Ascending aorta (tissue), 2 donors: ENCODE data around the gene SDK2. TPM values are rescaled to one million over a fixed set of nuclear protein-coding genes. Genes with fewer than 3 reads are reported as not detected.

Experiments
- DNase-seq, 2 donors: peaks; one replicate each; pipeline ENCODE4 v3.0.0-alpha.2; 2019; ENCODE audit warnings: low spot score in 2 of 2
- H3K27ac ChIP-seq, 2 donors: fragments of 200-600 bp; sonication (generic); one replicate each; pipeline ENCODE4 v1.5.1; 2016 to 2017; ENCODE audit warnings: mild to moderate bottlenecking in 1 of 2
- H3K27me3 ChIP-seq: fragments of 200-600 bp; sonication (generic); one replicate; pipeline ENCODE4 v1.5.1; 2017
- H3K36me3 ChIP-seq, 2 donors: fragments of 200-600 bp; sonication (generic); one replicate each; pipeline ENCODE4 v1.5.1; 2016
- H3K4me1 ChIP-seq, 2 donors: fragments of 200-600 bp; sonication (generic); one replicate each; pipeline ENCODE4 v1.5.1; 2016 to 2017; ENCODE audit warnings: mild to moderate bottlenecking in 1 of 2
- H3K4me3 ChIP-seq, 2 donors: fragments of 200-600 bp; sonication (generic); one replicate each; pipeline ENCODE4 v1.5.1; 2016 to 2017; ENCODE audit warnings: mild to moderate bottlenecking in 1 of 2
- H3K9me3 ChIP-seq, 2 donors: fragments of 200-600 bp; sonication (generic); one replicate each; pipeline ENCODE4 v1.5.1; 2016
- CTCF ChIP-seq, 3 experiments: fragments of 200-600 bp in 2 of 3; fragments of 450-650 bp in 1 of 3; sonication (generic) in 2 of 3; IDR thresholded peaks; one replicate each; pipeline ENCODE4 v1.5.1; 2016 to 2019; ENCODE audit warnings: antibody characterized with exemption in 3 of 3, mild to moderate bottlenecking in 1 of 3, moderate library complexity in 1 of 3
- intact Hi-C: fragments of 100-400 bp; cut with DNase I; formaldehyde crosslinking; loops from one replicate; pipeline ENCODE4 v1.15.1; 2023
- total RNA-seq: library from RNA; depleted of rRNA; stranded (reverse); fragments of >200 nt; gene quantifications from one replicate; pipeline ENCODE4 v1.1.0, GENCODE V29; 2016

Gene SDK2
- total RNA-seq, 1 donor from 2014 or later: 8.1 TPM

- no peak for TF ChIP-seq CTCF (IDR thresholded peaks at IDR 0.05)
- H3K4me3 ChIP-seq: no peak overlapping the region
- no peak overlapping the region for H3K27ac ChIP-seq
- peaks cover under 1 to 4% of the 10 kb centered on the region in 2 donors for H3K4me1 ChIP-seq
- H3K9me3 ChIP-seq: no peaks in the 10 kb centered on the region
- H3K36me3 ChIP-seq: no peaks in the 10 kb centered on the region
- H3K27me3 ChIP-seq: no peaks in the 10 kb centered on the region
- no peak for DNase-seq
- intact Hi-C loops: no loop called here
Observed at GRCh38 chr17:73633736-73634135, 10.5 kb downstream of the SDK2 start.

DNA sequence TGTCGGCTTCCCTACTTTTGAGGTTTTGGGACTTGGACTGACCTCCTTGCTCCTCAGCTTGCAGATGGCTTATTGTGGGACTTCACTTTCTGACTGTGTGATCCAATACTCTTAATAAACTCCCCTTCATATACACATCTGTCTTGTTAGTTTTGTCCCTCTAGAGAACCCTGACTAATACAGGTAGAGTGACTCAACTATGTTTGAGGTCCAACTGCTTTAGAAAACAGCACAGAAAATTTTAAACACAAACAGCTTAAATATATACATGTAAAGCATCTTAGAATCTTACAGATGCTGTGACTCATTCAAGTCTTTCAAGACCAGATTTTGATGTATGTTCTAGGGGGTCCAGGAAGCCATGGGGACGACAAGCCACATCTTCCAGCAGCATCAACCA, 11.7 kb downstream of the SDK2 start:
- TF ChIP-seq CTCF (IDR thresholded peaks at IDR 0.05): no peak
- intact Hi-C loops: no loop called here
- no peak for DNase-seq
- H3K27ac ChIP-seq: no peak overlapping the region
- H3K27me3 ChIP-seq: no peaks in the 10 kb centered on the region
- no peak overlapping the region for H3K4me3 ChIP-seq
- no peaks in the 10 kb centered on the region for H3K4me1 ChIP-seq
- no peaks in the 10 kb centered on the region for H3K9me3 ChIP-seq
- no peaks in the 10 kb centered on the region for H3K36me3 ChIP-seq

DNA sequence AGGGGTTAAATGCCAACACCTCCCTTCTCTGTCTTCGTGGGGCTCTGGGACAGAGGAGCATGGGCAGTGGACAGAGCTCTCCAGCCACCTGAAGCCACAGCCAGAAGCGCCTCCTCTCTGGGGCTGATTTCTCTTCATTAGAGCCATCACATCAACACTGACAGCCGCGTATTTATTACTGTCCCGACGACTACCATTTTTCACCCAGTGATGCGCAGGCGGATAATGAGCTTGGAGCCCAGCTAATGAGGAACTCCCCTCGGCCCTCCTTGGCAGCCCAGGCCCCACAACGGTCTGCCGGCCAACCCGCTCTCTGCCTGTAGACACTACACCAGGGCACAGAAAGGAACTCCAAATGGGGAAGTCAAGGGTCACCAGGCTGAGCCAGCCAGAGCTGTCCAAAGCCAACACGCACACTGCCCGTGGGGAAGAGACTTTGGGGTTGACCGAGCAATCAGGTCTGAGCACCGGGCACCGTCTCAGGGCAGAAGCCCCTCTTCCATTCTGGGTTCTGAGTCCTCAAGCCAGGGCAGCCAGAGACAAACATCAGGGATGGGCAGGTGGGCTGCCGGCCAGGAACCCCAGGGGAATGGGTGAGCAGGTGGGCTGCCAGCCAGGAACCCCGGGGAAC, 13.2 kb downstream of the SDK2 start:
- H3K9me3 ChIP-seq: no peaks in the 10 kb centered on the region
- H3K27ac ChIP-seq: no peak overlapping the region
- intact Hi-C loops: no loop called here
- TF ChIP-seq CTCF (IDR thresholded peaks at IDR 0.05): no peak
- H3K36me3 ChIP-seq: no peaks in the 10 kb centered on the region
- H3K4me1 ChIP-seq: peaks cover 0 to 6% of the 10 kb centered on the region in 2 donors
- H3K4me3 ChIP-seq: no peak overlapping the region
- H3K27me3 ChIP-seq: no peaks in the 10 kb centered on the region
- no peak for DNase-seq

DNA sequence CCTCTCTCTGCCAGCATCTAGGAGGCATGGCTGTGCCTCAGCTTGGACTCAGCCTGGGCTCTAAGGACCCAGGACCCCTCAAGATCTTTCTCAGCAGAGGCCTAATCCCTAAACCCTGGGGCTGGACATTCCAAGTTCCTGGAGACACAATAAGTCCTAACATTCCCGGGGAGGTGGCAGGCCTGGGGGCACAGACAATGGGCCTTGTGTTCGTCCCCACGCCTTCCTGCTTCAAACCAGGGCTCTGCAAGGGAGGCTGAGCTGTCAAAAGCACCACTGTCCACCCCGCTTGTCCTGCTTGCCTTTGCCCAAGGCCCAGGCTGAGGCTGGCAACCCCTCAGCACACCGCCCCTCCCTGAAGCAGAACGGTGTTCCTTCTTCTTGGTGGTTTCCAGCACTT, 13.7 kb downstream of the SDK2 start:
- intact Hi-C loops: no loop called here
- Histone ChIP-seq H3K4me3 (no peak overlapping the region), H3K27ac (no peak overlapping the region), H3K9me3 (no peaks in the 10 kb centered on the region), H3K4me1 (peaks cover 0 to 7% of the 10 kb centered on the region in 2 donors), H3K36me3 (no peaks in the 10 kb centered on the region), H3K27me3 (no peaks in the 10 kb centered on the region)
- no peak for TF ChIP-seq CTCF (IDR thresholded peaks at IDR 0.05)
- DNase-seq: no peak

GRCh38 chr17:73628642-73629552, 15.3 kb downstream of the SDK2 start:
- no peak for DNase-seq
- no peak for TF ChIP-seq CTCF (IDR thresholded peaks at IDR 0.05)
- Histone ChIP-seq H3K27ac (no peak overlapping the region), H3K4me3 (no peak overlapping the region), H3K36me3 (no peaks in the 10 kb centered on the region), H3K27me3 (no peaks in the 10 kb centered on the region), H3K4me1 (peaks cover 0 to 7% of the 10 kb centered on the region in 2 donors), H3K9me3 (no peaks in the 10 kb centered on the region)
- intact Hi-C loops: no loop called here
